HCT116 (cell line): Measurements from ENCODE around the gene NDUFAF2. TPM values are rescaled to one million over a fixed set of nuclear protein-coding genes. Genes with fewer than 3 reads are reported as not detected.

Experiments used
- ATAC-seq: fragments of 200-7000 bp; cut with Tn5 transposase; 2 replicates; pipeline ENCODE4 v1.9.1; 2020; ENCODE audit warnings: mild to moderate bottlenecking, moderate library complexity
- BruUV-seq: library from RNA; stranded (reverse); fragments of 400-500 nt; replicated peaks from 2 replicates; lab custom pipeline; 2021; lab: Mats Ljungman, UMichigan
- CTCF ChIA-PET: fragments of 300-600 bp; sonication (Branson Sonifier 250); formaldehyde crosslinking; loops from one replicate; lab custom pipeline; 2021; ENCODE audit warnings: antibody characterized with exemption; lab: Charles Lee
- POLR2A ChIA-PET: fragments of 300-600, 350-600 bp; sonication (Branson Sonifier 250); formaldehyde crosslinking; loops from one replicate; lab custom pipeline; 2021; ENCODE audit warnings: antibody characterized with exemption; lab: Charles Lee
- RAD21 ChIA-PET, 2 experiments: fragments of 300-600 bp; sonication (Branson Sonifier 250); formaldehyde crosslinking; loops; one replicate each; lab custom pipeline; 2023; ENCODE audit warnings: low total read pairs in 2 of 2; ENCODE audit not compliant: uncharacterized antibody in 2 of 2, unreplicated experiment in 2 of 2, low non-redundant PET in 1 of 2; lab: Charles Lee
- DNase-seq: peaks from one replicate; pipeline ENCODE4 v3.0.0-alpha.2; 2010; ENCODE audit warnings: low read depth, low spot score
- H2AFZ ChIP-seq: fragments of 200-600 bp; shearing (Covaris generic), sonication (generic); 2 replicates; pipeline ENCODE4 v1.6.1; 2017; ENCODE audit warnings: low read depth, mixed run types, mixed read lengths, antibody characterized with exemption, low read length; ENCODE audit not compliant: poor library complexity, severe bottlenecking
- H3K27ac ChIP-seq: 2 replicates; pipeline ENCODE4 v1.5.1; 2012; ENCODE audit warnings: low read depth, low read length
- H3K27me3 ChIP-seq: fragments of 200-600 bp; sonication (generic); 2 replicates; pipeline ENCODE4 v1.6.1; 2016; ENCODE audit warnings: mixed run types, low read length, mixed read lengths; ENCODE audit not compliant: insufficient read depth
- H3K36me3 ChIP-seq, 2 experiments: fragments of 200-500 bp in 1 of 2; fragments of 200-600 bp in 1 of 2; sonication (Bioruptor generic) in 1 of 2; sonication (generic) in 1 of 2; 2 replicates each; pipeline versions ENCODE4 v1.5.1 to v1.6.1; 2014 to 2016; ENCODE audit warnings: low read length in 2 of 2, inconsistent platforms in 1 of 2, mixed read lengths in 1 of 2, mixed run types in 1 of 2; ENCODE audit not compliant: insufficient read depth in 2 of 2, control insufficient read depth in 1 of 2
- H3K4me1 ChIP-seq, 2 experiments: fragments of 200-600 bp in 1 of 2; sonication (generic) in 1 of 2; 2 replicates each; pipeline versions ENCODE4 v1.5.1 to v1.6.1; 2012 to 2017; ENCODE audit warnings: low read length in 2 of 2, inconsistent platforms in 1 of 2, mild to moderate bottlenecking in 1 of 2, mixed read lengths in 1 of 2, mixed run types in 1 of 2, moderate library complexity in 1 of 2; ENCODE audit not compliant: insufficient read depth in 2 of 2, control insufficient read depth in 1 of 2
- H3K4me2 ChIP-seq: fragments of 200-600 bp; sonication (generic); 2 replicates; pipeline ENCODE4 v1.6.1; 2017; ENCODE audit warnings: mixed run types, low read length, mixed read lengths
- H3K4me3 ChIP-seq, 2 experiments: fragments of 200-600 bp in 1 of 2; sonication (generic) in 1 of 2; replicated peaks in 1 of 2; 2 replicates each; pipeline ENCODE4 v1.5.1; 2011 to 2016; ENCODE audit warnings: low read length in 2 of 2, control low read depth in 1 of 2, low read depth in 1 of 2, mild to moderate bottlenecking in 1 of 2, mixed read lengths in 1 of 2, mixed run types in 1 of 2
- H3K79me2 ChIP-seq: fragments of 200-600 bp; sonication (generic); 2 replicates; pipeline ENCODE4 v1.6.1; 2017; ENCODE audit warnings: mild to moderate bottlenecking, mixed run types, low read length, moderate library complexity, mixed read lengths; ENCODE audit not compliant: insufficient read depth
- H3K9ac ChIP-seq: fragments of 200-600 bp; sonication (generic); 2 replicates; pipeline ENCODE4 v1.6.1; 2016; ENCODE audit warnings: low read length, mixed read lengths
- H3K9me2 ChIP-seq: fragments of 200-600 bp; sonication (generic), shearing (Covaris generic); 2 replicates; pipeline ENCODE4 v1.6.1; 2017; ENCODE audit warnings: mixed run types, mild to moderate bottlenecking, moderate library complexity; ENCODE audit not compliant: insufficient read depth
- H3K9me3 ChIP-seq, 2 experiments: fragments of 200-500 bp in 1 of 2; fragments of 200-600 bp in 1 of 2; sonication (Bioruptor generic) in 1 of 2; sonication (generic) in 1 of 2; 2 replicates each; pipeline ENCODE4 v1.6.1; 2014 to 2017; ENCODE audit warnings: low read length in 2 of 2, mixed read lengths in 2 of 2, inconsistent platforms in 1 of 2, low read depth in 1 of 2, mild to moderate bottlenecking in 1 of 2, mixed run types in 1 of 2, moderate library complexity in 1 of 2; ENCODE audit not compliant: control insufficient read depth in 1 of 2, insufficient read depth in 1 of 2
- H4K20me1 ChIP-seq: fragments of 200-600 bp; sonication (generic), shearing (Covaris generic); 2 replicates; pipeline ENCODE4 v1.6.1; 2017; ENCODE audit warnings: mixed run types, mild to moderate bottlenecking, moderate library complexity; ENCODE audit not compliant: insufficient read depth
- EGR1 ChIP-seq: IDR thresholded peaks from 2 replicates; pipeline ENCODE4 v1.6.1; 2012; ENCODE audit warnings: low read depth
- ELF1 ChIP-seq: IDR thresholded peaks from 2 replicates; pipeline ENCODE4 v1.6.1; 2012; ENCODE audit warnings: low read depth, borderline replicate concordance
- EZH2 ChIP-seq: fragments of 200-600 bp; sonication (generic); IDR thresholded peaks from 2 replicates; pipeline ENCODE4 v1.6.1; 2017; ENCODE audit warnings: antibody characterized with exemption, mixed run types
- EZH2phosphoT487 ChIP-seq: fragments of 200-600 bp; IDR thresholded peaks from 2 replicates; pipeline ENCODE4 v1.6.1; 2018; ENCODE audit warnings: antibody characterized with exemption, borderline replicate concordance
- FOSL1 ChIP-seq: IDR thresholded peaks from 2 replicates; pipeline ENCODE4 v1.6.1; 2012; ENCODE audit warnings: low read depth
- JUND ChIP-seq: IDR thresholded peaks from 2 replicates; pipeline ENCODE4 v1.6.1; 2012
- POLR2A ChIP-seq: IDR thresholded peaks from 2 replicates; pipeline ENCODE4 v1.7.0; 2011; ENCODE audit warnings: borderline replicate concordance; ENCODE audit not compliant: insufficient read depth, insufficient read length; ENCODE audit errors: extremely low read depth
- SIN3A ChIP-seq: IDR thresholded peaks from 2 replicates; pipeline ENCODE4 v1.6.1; 2012; ENCODE audit warnings: low read depth
- SP1 ChIP-seq: IDR thresholded peaks from 2 replicates; pipeline ENCODE4 v1.6.1; 2012; ENCODE audit warnings: low read depth
- SRF ChIP-seq: IDR thresholded peaks from 2 replicates; pipeline ENCODE4 v1.6.1; 2012; ENCODE audit warnings: low read depth
- TCF7L2 ChIP-seq: IDR thresholded peaks from 2 replicates; pipeline ENCODE4 v1.7.0; 2011; ENCODE audit warnings: borderline replicate concordance, inconsistent platforms; ENCODE audit not compliant: insufficient read depth, insufficient read length; ENCODE audit errors: extremely low read depth
- YY1 ChIP-seq: IDR thresholded peaks from 2 replicates; pipeline ENCODE4 v1.6.1; 2011; ENCODE audit warnings: low read length, low read depth, moderate library complexity, mild to moderate bottlenecking; ENCODE audit not compliant: insufficient replicate concordance; ENCODE audit errors: extremely low read depth
- ZFX ChIP-seq: fragments of 450-650 bp; IDR thresholded peaks from 2 replicates; pipeline ENCODE4 v1.6.1; 2017
- intact Hi-C: fragments of 100-400 bp; cut with micrococcal nuclease; formaldehyde crosslinking; loops from 2 replicates; pipeline ENCODE4 v1.10.0; 2022
- total RNA-seq: library from RNA; stranded (reverse); gene quantifications from one replicate; pipeline ENCODE4 v1.2.1, GENCODE V29; 2021; ENCODE audit not compliant: unreplicated experiment
- TF ChIP-seq, protein P1 (sequence below), 3 experiments: fragments of 200-600 bp in 1 of 3; sonication (generic) in 1 of 3; IDR thresholded peaks in 2 of 3; conservative IDR thresholded peaks in 1 of 3; 2 replicates each; pipeline ENCODE4 v1.5.1; 2012 to 2017; ENCODE audit warnings: low read depth in 2 of 3, low read length in 2 of 3, antibody characterized with exemption in 1 of 3, borderline replicate concordance in 1 of 3, control low read depth in 1 of 3, mild to moderate bottlenecking in 1 of 3, mixed read lengths in 1 of 3, mixed run types in 1 of 3, moderate library complexity in 1 of 3; ENCODE audit not compliant: insufficient read depth in 1 of 3
- TF ChIP-seq, protein P2 (sequence below): IDR thresholded peaks from 2 replicates; pipeline ENCODE4 v1.6.1; 2012; ENCODE audit warnings: low read depth

Gene NDUFAF2
- total RNA-seq, 1 experiment from 2014 or later = 36.9 TPM

DNA sequence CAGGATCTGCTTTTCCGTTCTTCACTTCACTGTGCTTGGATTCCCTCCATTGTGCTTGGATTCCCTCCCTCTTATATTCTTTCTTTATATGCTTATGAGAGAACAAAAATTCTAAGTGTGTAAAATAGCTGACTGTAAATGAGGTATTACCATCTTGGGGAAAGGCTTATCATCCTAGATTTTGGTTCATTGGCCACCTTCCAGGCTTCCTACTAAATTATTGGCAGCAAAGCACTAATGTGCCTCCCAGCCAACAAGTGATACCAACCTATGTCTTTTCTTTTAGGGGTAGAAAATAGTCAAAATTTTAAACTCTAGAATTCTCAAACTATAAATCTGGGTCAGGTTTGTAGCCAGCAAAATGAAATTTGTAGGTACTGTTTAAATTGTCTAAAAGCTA lies 52.7 kb downstream of the NDUFAF2 start:
- RAD21 ChIA-PET = no interaction called here
- Histone ChIP-seq H3K27ac (no peak overlapping the region), H3K4me1 (no peaks in the 10 kb centered on the region), H4K20me1 (no peaks in the 10 kb centered on the region), H3K79me2 (peaks cover 12% of the 10 kb centered on the region; the same call in 1 of the 2 replicates), H3K27me3 (no peaks in the 10 kb centered on the region), H3K4me3 (no peak overlapping the region), H3K36me3 (0 out of 4 replicates have a peak, but pooled peaks cover 0 to 6% of the 10 kb centered on the region in 2 experiments), H3K4me2 (no peak overlapping the region), H3K9ac (no peak overlapping the region), H3K9me2 (no peaks in the 10 kb centered on the region), H3K9me3 (peaks cover 12 to 13% of the 10 kb centered on the region in 2 experiments; a peak in 2 of 4 replicates), H2AFZ (no peak overlapping the region)
- DNase-seq = no peak
- no TSS peak for BruUV-seq
- no peak for ATAC-seq
- CTCF ChIA-PET = interaction anchor here (2.3 kb wide), 1 partner anchor 39 kb away, joined by 5 read pairs; no protein-coding TSS in a partner anchor
- intact Hi-C loops = no loop called here
- TF ChIP-seq EZH2phosphoT487 (no peak), EZH2 (no peak), SRF (no peak), POLR2A (no peak), ZFX (no peak), SIN3A (no peak), FOSL1 (no peak), SP1 (no peak), ELF1 (no peak), JUND (no peak), YY1 (no peak), TCF7L2 (no peak), EGR1 (no peak)
- TF ChIP-seq, protein P1, sequence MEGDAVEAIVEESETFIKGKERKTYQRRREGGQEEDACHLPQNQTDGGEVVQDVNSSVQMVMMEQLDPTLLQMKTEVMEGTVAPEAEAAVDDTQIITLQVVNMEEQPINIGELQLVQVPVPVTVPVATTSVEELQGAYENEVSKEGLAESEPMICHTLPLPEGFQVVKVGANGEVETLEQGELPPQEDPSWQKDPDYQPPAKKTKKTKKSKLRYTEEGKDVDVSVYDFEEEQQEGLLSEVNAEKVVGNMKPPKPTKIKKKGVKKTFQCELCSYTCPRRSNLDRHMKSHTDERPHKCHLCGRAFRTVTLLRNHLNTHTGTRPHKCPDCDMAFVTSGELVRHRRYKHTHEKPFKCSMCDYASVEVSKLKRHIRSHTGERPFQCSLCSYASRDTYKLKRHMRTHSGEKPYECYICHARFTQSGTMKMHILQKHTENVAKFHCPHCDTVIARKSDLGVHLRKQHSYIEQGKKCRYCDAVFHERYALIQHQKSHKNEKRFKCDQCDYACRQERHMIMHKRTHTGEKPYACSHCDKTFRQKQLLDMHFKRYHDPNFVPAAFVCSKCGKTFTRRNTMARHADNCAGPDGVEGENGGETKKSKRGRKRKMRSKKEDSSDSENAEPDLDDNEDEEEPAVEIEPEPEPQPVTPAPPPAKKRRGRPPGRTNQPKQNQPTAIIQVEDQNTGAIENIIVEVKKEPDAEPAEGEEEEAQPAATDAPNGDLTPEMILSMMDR (IDR thresholded peaks at IDR 0.05 in 2 of 3, conservative IDR thresholded peaks at IDR 0.05 in 1 of 3; ENCODE audit: borderline replicate concordance in 1 of 3, insufficient read depth in 1 of 3, low read depth in 2 of 3, low read length in 2 of 3) = no peak
- TF ChIP-seq, protein P2, sequence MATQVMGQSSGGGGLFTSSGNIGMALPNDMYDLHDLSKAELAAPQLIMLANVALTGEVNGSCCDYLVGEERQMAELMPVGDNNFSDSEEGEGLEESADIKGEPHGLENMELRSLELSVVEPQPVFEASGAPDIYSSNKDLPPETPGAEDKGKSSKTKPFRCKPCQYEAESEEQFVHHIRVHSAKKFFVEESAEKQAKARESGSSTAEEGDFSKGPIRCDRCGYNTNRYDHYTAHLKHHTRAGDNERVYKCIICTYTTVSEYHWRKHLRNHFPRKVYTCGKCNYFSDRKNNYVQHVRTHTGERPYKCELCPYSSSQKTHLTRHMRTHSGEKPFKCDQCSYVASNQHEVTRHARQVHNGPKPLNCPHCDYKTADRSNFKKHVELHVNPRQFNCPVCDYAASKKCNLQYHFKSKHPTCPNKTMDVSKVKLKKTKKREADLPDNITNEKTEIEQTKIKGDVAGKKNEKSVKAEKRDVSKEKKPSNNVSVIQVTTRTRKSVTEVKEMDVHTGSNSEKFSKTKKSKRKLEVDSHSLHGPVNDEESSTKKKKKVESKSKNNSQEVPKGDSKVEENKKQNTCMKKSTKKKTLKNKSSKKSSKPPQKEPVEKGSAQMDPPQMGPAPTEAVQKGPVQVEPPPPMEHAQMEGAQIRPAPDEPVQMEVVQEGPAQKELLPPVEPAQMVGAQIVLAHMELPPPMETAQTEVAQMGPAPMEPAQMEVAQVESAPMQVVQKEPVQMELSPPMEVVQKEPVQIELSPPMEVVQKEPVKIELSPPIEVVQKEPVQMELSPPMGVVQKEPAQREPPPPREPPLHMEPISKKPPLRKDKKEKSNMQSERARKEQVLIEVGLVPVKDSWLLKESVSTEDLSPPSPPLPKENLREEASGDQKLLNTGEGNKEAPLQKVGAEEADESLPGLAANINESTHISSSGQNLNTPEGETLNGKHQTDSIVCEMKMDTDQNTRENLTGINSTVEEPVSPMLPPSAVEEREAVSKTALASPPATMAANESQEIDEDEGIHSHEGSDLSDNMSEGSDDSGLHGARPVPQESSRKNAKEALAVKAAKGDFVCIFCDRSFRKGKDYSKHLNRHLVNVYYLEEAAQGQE = no peak
- POLR2A ChIA-PET = no interaction called here
